Measurements from ENCODE around the gene SPATA6.
"Not testable (repeated sequence)": the region's sequence is repeated elsewhere in the genome, so short reads cannot be mapped to it uniquely, and the experiment has no call there.

DNA sequence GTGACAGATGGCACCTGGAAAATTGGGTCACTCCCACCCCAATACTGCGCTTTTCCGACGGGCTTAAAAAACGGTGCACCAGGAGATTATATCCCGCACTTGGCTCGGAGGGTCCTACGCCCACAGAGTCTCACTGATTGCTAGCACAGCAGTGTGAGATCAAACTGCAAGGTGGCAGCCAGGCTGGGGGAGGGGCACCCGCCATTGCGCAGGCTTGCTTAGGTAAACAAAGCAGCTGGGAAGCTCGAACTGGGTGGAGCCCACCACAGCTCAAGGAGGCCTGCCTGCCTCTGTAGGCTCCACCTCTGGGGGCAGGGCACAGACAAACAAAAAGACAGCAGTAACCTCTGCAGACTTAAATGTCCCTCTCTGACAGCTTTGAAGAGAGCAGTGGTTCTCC, 194.6 kb downstream of the SPATA6 start:
- TF ChIP-seq EGR1 (IDR thresholded peaks at IDR 0.05; ENCODE audit: borderline replicate concordance, low read depth, low read length); JUN (IDR thresholded peaks at IDR 0.05; ENCODE audit: low read depth, low read length): not testable (repeated sequence)
- TF ChIP-seq, protein P1, sequence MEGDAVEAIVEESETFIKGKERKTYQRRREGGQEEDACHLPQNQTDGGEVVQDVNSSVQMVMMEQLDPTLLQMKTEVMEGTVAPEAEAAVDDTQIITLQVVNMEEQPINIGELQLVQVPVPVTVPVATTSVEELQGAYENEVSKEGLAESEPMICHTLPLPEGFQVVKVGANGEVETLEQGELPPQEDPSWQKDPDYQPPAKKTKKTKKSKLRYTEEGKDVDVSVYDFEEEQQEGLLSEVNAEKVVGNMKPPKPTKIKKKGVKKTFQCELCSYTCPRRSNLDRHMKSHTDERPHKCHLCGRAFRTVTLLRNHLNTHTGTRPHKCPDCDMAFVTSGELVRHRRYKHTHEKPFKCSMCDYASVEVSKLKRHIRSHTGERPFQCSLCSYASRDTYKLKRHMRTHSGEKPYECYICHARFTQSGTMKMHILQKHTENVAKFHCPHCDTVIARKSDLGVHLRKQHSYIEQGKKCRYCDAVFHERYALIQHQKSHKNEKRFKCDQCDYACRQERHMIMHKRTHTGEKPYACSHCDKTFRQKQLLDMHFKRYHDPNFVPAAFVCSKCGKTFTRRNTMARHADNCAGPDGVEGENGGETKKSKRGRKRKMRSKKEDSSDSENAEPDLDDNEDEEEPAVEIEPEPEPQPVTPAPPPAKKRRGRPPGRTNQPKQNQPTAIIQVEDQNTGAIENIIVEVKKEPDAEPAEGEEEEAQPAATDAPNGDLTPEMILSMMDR (IDR thresholded peaks at IDR 0.05; ENCODE audit: control extremely low read depth in 1 of 3, insufficient read depth in 1 of 3, low read depth in 1 of 3, low read length in 3 of 3) = not testable (repeated sequence)

All from H1 (cell line).